GM21619 (cell line): ENCODE measurements around the gene LPIN2.
"Not testable (repeated sequence)": the region's sequence is repeated elsewhere in the genome, so short reads cannot be mapped to it uniquely, and the experiment has no call there.

Experiments used
- ATAC-seq: cut with Tn5 transposase; IDR thresholded peaks from one replicate; pipeline ENCODE4 v1.9.1; 2021; ENCODE audit not compliant: unreplicated experiment

Gene LPIN2

GRCh38 chr18:3008541-3008940, 4.4 kb downstream of the LPIN2 start:
- ATAC-seq = no peak

DNA sequence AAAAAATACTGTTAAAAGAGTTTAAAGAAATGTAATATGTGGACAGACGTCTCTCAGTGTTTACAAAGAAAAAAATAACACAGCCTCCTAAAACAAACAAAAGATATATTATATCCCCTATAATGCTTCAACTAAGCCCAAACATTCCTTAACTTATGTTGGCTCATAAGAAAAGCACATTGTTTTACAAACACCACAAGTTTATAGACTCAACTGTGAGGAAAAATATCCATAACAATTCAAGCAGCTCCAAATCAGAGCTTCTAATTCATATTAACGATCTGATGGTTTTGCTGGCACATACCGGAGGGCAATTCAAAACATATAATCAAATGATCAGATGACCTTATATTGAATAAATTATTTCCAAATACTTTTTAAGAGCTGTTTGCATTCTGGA, 5.5 kb downstream of the LPIN2 start:
- ATAC-seq = no peak

- no peak for ATAC-seq
Measured at GRCh38 chr18:3005462-3005861, 7.5 kb downstream of the LPIN2 start.

GRCh38 chr18:3003766-3004165, 9.2 kb downstream of the LPIN2 start:
- not testable (repeated sequence) for ATAC-seq

DNA sequence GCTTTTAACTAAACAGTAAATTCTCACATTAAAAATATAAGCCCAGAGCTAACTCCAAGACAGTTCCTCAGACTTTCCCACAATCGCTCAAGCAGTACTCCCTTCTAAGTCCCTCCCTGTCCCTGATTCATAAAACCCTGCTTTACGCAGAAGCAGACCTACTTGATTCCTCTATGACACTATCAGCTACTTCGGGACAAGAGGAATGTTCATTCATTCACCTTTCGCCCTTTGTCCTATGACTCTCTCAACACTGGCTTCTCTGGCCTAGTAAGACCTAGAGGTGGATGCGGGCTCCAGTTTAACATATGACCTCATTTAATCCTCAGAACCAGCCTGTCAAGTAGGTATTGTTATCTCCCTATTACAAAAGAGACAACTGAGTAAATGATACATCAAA, 10.2 kb downstream of the LPIN2 start:
- no peak for ATAC-seq

DNA sequence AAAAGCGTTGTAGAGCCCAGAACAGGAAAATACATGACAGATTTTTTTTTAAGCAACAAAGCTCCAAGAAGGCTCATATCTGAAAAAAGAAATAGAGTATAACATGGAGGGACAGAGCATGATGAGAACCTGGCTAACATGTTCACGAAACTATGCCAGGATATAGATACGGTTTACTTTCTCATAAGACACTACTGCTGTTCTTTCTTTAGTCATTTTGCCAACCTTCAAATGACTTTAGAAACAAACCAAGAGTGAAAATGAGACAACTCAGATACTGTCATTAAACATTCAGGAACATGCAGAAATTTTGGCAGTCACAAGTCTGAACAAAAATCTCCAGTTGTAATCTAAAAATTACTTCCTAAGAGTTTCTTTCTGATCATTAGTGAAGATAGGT, 14.3 kb downstream of the LPIN2 start:
- no peak for ATAC-seq

- no peak for ATAC-seq
Measured at GRCh38 chr18:2997846-2998564, 14.9 kb downstream of the LPIN2 start.

DNA sequence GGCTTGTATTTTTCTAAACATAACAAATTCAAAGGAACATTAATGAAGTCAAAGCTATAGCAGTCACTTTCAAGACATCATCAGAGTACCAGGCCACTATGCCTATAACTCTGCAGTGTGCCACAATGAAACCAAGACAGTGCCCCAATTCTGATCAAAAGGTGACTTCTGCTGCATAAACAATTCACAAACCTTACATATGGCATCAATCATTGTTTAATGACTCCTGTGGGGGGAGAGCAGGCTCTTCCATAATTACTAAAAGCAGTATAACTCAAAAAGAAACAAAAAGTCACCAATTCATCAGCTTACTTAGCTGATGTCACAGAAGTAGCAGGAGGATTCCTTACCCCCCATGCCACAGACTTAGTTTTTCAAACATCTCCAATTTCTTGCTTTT, 15.5 kb downstream of the LPIN2 start:
- no peak for ATAC-seq

- ATAC-seq = peak; percentile 69
Measured at GRCh38 chr18:2994603-2995432, 18.1 kb downstream of the LPIN2 start.

DNA sequence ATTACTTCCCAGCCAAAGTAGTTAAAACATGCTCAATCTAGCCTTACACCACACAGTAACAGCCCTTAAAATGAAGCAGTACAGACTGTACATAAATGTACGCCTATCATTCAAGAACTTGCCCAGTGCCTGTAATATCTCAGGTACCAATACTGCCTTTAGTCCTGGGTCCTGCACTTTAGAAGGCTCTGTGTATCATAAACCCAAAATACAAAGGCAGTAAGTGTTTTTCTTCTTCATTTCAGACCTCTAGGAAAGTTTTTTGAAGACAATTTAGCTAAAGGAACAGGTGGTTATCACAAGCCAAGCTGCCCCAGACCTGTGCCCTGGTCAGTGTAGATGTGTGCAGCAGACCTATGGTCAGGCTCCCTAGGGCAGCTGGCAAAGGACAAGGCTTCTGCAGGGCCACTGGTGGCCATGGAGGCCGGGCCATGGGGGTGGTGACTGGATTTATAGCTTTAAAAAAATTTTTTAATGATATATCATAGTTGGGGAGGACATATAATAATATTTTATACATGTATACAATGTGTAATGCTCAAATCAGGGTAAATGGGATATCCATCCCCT, 18.8 kb downstream of the LPIN2 start:
- ATAC-seq = no peak

- no peak for ATAC-seq
Measured at GRCh38 chr18:2992995-2993877, 19.7 kb downstream of the LPIN2 start.

GRCh38 chr18:2990956-2991640, 21.8 kb downstream of the LPIN2 start:
- ATAC-seq = no peak

- no peak for ATAC-seq
Measured at GRCh38 chr18:2987876-2988790, 24.8 kb downstream of the LPIN2 start.

- no peak for ATAC-seq
Measured at GRCh38 chr18:2986150-2986865, 26.6 kb downstream of the LPIN2 start.

DNA sequence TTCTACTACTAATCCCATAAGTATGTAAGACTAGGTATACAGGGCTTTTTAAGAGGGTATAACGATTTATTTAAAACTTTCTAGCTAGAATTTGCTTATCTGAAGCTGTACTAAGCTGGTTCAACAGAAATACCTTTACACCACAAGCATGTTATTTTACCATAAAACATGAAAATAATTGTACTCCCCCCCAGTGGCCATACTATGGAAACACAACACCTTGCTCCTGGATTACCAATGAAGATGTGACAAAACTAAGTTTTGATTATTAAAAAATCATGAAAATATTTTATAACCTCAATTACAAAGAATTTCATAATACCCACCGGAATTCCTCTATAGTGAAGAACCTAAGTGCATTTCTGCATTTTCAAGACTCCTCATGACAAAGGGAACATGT, 27.3 kb downstream of the LPIN2 start:
- ATAC-seq = peak; percentile 39

DNA sequence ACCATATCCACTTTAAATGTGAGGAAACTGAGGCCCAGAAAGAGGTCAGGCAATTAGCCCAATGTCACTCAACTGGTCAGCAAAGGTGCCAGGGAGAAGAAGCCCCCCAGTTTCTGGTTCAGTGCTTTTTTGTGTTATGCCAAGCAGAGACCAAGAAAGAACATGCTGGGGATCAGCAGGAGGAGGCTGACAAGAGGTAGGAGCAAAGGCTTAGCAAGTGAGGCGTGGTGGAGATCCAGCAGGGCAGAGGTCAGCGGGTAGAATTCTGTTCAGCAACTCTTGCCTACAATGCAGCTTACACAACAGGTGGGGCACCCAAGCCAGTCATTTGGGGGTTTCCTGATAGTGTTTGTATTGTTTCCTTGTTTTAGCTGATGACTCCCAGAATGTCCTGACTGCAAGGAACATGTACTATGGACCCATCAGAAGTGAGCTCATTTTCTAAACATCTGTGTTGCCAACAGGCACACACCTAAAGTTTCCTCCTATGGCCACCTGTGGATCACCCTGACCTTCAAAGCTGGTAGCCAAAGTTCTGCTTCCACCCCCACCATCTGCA, 28.2 kb downstream of the LPIN2 start:
- ATAC-seq = no peak

GRCh38 chr18:2984091-2984490, 28.9 kb downstream of the LPIN2 start:
- no peak for ATAC-seq

GRCh38 chr18:2983296-2983695, 29.6 kb downstream of the LPIN2 start:
- no peak for ATAC-seq
